NCI-H146 treated with DMSO at 0.1 percent for 48 hours (cell line): ENCODE data around the gene SLC5A7.

Source experiments
- DNase-seq: peaks from one replicate; lab custom pipeline; 2025; ENCODE audit not compliant: unreplicated experiment; lab: John Stamatoyannopoulos, UW

The SLC5A7 gene

DNA sequence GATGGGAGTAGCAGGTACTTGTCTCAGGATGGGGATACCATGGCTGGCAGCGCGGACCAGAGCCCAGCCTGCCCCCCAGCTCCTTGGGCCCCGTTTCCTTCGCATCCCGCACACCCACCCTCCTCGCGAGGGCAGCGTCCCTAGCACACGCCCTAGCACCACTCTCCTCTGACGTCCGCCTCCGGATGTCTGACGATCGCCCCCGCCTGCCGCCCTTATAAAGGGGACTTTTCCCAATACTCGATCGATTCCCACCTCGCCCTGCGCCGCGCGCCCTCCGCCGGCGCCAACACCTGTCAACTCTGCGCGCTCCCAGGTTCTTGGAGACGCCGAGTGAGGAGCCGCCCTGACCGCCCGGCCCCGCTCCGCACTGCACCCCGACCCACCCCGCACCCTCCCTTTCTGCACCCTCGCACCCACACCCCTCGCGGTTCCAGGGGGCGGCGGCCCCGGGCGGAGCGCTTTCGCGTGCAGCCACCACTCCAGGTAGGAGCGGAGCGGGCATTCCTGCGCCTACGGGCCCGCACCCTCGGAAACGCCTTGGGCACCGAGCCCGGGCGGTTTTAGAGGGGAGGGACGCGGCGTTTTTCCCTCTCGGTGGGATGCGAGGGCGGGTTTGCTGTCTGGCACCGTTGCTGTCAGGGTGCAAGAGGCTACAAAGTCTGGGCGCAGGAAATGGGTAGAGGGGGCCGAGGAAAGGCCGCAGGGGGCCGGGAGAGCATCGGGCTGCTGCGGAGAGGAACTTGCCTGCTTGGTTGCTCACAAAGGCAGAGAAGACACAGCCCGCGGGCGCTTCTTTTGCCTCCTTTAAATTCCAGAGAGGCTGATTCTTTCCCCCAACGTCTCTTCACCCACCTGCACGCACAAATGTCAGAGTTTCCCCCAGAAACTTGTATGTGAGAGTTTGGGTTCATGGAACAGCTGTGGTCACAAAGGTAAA is at the start of gene SLC5A7:
SLC5A7 (plus strand) TSS at position 247 of the 940 bp plus-strand sequence. CDS start 1,632 bp downstream, outside the sequence.
- no peak for DNase-seq

DNA sequence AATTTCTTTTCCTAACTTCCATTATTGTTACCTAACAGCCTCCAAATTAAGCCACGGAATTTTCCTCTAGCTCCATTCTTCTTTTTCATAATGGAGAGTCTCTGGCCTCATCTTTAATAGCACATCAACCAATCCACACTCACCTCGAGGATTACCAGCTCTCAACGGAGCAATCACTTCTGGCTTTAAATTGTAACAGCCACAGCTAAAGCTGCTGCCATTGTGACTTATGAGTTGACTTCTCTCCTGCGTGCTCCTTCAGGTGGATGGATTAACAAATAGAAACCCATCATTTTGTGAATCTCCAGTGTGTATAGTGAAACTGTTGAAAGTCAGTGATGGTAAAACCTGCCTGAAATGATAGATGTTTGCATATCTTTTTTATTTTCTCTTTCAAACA is 24.9 kb upstream of the SLC5A7 start:
- no peak for DNase-seq

DNA sequence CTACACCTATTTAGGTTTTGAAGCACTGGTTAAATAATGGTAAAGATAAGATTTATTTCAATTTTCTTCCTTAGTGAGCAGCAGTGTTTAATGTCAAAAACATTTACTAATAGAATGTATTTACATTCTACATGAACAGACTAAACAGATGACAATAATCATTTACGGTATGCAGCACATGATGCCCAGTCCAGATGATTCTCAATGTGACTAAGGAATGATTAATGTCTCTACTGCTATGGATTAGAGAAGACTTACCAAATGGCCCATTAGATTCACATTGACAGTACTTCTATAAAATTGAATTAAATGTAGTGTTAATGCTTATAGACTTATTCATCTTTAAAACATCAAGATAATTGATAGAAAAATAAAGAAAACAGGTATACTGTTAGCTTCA is 22.1 kb upstream of the SLC5A7 start:
- no peak for DNase-seq

DNA sequence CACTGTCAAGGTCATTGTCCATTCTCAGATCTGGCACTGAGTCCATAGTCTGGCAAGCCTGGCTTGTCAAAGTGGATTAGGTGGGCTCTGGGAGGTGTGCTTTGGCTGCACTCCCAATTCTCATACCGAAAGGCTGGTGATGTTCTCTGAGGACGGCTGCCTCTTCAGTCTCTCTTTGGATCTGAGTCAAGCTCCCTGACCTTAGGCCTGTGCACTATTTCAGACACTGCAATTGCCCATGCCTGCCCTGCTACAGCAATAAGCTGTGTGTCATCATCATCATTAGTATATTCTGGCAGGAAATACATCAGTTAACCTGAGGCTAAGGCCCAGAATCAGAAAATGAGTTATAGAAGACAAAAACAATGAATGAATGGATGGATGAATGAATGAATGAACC is 1.6 kb upstream of the SLC5A7 start:
- DNase-seq, result no peak

DNA sequence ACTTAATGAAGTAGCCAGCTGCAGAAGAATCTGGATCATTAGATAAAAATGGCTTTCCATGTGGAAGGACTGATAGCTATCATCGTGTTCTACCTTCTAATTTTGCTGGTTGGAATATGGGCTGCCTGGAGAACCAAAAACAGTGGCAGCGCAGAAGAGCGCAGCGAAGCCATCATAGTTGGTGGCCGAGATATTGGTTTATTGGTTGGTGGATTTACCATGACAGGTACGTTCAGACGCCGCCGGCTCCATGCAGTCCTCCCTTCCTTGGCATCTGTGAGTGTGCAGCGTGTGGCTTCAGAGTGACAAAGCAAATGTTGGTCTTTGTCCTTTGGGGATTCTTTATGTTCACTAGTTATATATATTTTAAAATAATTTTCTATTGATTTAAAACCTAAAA is 1.8 kb downstream of the SLC5A7 start:
- no peak for DNase-seq

DNA sequence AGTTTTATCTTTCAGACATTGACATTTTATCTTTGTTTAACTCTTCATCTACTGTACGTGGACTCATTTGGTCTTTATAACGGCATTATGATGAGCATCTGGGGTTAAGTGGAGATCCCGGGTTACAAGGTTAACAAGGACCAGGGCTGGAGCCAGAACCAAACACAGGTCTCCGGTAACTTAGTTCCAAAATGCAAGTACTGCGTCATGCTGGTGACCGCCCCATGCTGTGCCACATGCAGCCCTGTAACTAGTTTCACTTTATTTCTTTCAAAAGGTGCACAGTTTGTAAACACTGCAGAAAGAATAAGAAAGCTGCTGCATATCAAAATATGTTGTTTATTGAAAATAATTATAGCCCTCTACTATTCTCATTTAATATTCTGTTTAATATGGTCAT is 3.1 kb downstream of the SLC5A7 start:
- DNase-seq, result no peak

DNA sequence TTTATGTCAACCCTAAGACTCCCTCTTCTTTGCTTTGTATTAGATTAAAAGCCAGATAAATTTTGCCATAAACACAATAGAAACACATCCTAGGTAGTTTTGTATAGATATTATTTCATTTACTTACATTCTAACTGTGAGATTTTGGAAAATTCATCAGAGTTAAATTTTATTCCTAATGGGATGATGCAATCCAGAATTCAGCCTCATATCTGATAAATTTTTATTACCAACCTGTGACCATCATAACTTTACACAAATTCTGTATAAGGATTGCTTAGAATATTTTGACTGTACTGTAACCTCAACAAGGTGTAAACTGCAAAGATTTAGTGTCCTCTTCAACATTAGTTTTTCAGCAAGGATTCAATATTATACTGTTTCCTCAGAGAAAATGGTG is 4.4 kb downstream of the SLC5A7 start:
- no peak for DNase-seq

DNA sequence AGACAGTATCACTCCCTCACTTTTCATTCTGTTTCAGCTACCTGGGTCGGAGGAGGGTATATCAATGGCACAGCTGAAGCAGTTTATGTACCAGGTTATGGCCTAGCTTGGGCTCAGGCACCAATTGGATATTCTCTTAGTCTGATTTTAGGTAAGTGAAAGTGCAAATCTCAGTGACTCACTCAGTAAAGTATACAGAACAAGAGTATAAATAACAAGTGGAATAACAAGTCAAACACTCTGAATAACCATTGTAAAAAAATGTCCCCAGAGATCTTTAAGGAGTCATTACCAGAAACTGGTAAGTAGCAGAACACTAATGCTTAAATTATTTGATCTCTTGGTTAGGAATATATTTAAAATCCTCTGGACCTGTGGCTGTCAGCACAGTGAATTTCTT is 5.7 kb downstream of the SLC5A7 start:
- no peak for DNase-seq

DNA sequence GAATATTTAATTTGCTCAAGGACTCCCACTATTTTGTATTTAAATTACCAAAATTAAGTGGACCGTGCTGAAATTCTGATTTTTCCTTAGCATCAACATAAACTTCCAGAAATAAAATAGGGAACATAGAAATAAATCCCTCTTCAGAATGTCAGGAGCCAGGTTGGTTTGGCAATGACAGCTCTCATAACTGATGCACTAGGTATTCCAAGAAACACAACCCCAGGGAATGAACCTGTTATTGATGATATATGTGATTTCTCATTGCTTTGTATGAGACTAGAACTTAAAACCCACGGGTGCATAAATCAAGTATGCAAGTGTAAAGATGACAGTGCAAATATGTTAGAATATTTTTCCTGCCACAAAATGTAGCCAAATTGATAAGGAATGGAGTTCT is 12.8 kb downstream of the SLC5A7 start:
- no peak for DNase-seq

DNA sequence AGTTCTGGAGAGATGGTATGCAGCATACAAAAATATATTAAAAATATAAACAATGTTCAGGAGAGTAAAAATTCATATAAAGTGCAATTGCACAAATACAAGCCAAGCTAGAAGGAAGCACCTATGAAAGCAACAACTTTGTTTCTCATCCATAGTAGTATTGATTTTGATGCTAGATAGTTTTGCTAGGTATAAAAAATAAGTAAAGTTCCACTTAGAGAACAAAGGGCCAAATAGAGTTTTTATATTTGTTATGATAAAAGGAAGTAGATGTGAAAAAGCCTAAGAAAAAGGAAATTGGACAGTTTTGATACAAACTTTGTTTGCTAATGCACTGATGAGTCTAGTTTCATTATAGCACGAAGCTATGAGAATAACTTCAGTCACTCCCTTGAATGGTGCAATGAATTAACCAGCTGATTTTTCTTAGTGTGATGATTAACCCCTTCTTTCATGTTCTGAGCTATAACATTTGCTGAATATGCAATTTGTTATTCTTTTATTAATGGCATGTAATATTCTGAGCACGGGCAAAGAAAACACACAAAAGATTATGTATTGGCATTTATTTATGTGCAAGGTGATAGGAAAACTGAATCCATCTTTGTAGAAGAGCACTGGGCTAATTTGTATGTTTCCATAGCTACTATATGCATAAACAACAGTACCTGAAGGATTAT is 24.7 kb downstream of the SLC5A7 start:
- no peak for DNase-seq

DNA sequence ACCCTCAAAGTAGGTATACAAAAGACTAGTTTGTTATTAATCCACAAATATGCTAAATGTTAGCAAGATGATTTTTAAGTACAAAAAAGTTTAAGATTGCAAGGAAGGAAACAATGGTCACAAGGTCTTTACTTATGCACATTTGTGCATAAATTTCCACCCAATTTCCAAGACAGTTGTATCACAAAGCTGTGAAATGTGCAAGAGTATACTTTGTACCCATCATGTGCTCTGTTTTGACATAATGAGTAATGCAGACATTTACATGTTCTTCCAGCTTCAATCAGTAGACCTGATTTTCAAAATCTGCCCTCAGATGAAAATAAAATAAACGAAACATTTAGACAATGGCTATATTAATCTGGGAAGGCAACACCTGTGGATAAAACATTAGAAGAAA is 27.0 kb downstream of the SLC5A7 start:
- no peak for DNase-seq

DNA sequence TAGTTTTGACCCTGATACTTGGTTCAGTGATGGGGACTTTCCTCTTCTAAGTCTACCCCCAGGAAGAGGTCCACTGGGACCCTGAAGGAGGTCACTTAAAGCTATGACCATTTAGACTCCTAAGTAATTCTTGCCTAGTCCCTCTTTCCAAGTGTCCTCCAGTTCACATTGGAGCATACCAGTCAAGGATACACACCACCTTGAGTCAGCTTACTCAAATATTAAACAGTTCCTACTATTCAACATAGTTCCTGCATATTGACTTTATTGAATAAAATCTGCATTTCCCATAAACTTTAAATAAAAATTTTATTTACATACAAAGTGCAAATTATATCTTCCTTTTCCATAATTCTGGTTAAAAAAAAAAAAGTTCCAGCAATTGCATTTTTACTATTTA is 36.3 kb downstream of the SLC5A7 start:
- DNase-seq, result no peak

DNA sequence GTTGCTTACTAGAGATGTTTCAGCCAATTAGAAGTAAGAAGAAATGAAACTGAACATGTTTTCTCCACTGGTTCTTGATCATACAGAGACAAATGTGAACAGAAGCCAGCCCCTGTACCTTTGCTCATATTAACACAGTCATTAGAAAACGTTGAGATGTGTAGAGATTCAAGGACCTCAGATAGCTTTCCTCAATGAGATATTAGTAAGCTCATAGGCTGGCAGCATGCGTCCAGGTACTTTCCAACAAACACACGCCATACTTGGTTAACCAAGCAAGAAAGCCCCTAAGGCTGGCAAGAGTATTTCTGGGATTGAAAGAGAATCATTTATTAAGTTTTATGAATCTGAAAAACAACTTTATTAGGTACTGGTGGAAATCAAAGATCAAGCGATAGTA is 37.5 kb downstream of the SLC5A7 start:
- no peak for DNase-seq

DNA sequence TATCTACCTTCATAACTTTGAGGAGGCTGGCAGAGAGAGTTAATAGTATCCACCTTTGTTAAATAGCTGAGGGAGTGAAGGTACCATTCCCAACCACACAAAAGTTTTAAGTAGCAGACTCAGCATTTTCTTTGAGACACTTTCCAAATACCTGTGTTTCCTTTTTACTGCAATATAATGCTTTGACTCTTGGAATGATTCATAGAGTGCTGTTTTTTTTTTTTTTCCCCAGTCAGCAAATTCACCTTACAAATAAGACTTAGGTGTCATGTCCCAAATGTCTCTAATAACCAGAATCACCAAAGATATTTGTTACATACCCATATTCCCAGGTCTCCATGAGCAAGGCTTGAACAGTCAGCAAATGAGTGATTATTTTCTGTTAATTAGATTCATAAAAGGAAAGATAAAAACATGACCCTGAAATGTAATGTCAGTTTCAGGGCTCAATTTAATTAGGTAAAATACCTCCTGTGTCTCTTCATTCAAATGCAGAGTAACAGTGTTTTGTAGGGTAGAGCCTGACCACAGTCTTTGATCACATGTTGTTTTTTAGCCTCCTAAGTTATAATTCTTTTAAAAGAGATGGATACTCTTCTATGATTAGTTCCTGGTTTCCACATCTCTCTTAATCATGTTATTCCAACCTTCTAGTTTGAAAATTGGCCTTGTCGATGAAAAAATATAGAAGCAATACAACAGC is 39.9 kb downstream of the SLC5A7 start:
- no peak for DNase-seq

DNA sequence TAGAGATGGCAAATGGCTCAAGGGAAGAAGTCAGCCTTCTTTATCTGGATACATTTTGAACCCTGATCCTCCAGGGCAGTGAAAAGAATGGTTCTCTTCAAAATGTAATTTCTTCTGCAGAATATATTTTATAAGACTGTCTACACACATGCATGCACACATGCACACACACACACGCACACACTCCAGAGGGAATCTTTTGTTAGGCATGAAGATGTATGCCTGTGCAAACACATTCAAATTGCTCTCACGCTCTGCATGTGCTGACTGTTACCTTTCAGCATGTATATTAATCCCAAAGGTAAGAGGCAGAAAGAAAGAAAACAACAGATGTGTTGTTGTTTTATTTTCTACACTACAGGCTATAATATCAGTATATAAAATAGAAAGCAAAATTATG is 43.2 kb downstream of the SLC5A7 start:
- no peak for DNase-seq

DNA sequence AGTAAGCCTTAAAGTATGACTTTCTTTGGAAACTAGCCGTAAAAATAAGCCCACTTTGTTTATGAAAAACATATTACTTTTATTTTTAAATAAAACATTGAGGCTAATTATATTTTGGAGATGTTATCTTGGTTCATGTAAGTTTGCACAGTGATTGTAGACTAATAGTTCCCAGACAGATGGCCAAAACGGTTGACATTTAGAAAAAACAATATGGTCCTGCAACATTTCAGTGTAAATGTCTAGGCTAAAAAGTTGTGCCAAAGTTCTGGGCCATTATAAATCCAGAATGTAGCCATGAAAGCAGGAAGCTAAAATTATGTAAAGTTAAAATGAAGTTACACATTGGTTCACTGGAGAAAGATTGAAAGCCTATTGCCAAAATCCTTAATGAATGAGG is 43.6 kb downstream of the SLC5A7 start:
- DNase-seq, result no peak

DNA sequence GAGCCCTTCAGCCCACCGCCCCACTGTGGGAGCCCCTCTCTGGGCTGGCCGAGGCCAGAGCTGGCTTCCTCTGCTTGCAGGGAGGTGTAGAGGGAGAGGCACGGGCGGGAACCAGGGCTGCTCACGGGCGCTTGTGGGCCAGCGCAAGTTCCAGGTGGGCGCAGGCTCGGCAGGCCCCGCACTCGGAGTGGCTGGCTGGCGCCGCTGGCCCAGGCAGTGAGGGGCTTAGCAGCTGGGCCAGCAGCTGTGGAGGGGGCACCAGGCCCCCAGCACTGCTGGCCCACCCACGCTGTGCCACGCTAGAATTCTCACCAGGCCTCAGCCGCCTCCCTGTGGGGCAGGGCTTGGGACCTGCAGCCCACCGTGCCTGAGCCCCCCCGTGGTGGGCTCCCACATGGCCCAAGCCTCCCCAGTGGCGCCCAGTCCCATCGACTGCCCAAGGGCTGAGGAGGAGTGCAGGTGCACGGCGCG is 45.2 kb downstream of the SLC5A7 start:
- no peak for DNase-seq

DNA sequence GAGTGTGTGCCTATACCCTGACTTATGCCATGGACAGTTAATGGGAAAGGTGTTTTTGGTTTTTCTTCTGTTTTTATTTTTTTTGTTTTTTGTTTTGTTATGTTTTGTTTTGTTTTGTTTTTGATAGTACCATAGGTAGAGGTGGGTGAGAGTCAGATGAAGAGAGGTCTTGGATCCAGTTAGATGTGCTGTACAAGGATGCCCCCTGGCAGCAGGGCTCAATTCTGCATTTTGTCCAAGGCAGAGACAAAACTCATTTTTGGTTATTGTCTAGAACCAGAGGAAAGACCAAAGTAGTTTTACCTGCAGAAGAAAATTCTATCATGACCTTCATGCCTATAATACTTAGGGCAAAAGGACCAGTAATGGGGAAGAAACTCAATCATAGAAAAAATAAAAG is 48.5 kb downstream of the SLC5A7 start:
- no peak for DNase-seq

DNA sequence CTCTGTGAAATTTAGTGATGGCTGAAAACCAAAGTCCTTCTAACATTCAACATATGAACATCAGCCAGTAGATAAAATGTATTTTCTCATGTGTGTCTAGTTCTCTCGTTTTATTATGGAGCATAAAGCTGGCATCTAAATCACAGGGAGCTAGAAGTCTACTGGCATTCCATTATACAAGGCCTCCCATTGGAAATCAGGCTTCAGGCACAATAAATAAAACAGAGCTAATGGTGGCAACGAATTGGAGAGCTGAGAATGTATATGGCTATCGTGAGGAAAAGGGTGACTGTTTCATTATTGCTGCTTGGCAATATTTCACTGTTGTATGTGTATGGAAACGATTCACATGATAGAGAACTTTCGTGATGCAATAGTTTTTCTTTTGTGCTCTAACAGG is 62.4 kb downstream of the SLC5A7 start:
- no peak for DNase-seq

DNA sequence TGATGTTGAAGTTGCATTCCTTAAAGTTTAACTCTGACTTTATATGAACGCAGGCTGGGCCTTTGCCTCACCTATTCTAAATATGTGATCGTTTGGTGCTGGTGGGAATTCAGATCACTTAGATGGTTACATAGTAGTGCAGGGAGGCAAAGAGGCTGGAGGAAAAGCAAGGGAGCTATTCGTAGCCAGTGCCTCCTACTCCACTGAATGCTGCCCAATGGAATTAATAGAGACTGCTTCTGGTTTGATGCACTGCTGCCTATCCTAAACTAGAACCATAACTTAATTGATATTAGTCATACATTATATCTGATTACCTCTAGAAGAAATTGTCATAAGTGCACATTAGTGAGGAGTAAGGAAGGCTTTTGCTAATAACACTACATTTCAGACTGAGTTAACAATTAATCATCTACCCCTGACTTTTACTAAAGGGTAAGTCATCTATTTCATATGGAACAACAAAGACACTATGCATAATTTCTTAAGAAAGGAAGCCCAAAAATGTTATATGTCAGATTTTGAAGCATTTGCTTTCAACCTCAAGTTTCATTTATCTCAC is 72.3 kb downstream of the SLC5A7 start:
- DNase-seq, result no peak

DNA sequence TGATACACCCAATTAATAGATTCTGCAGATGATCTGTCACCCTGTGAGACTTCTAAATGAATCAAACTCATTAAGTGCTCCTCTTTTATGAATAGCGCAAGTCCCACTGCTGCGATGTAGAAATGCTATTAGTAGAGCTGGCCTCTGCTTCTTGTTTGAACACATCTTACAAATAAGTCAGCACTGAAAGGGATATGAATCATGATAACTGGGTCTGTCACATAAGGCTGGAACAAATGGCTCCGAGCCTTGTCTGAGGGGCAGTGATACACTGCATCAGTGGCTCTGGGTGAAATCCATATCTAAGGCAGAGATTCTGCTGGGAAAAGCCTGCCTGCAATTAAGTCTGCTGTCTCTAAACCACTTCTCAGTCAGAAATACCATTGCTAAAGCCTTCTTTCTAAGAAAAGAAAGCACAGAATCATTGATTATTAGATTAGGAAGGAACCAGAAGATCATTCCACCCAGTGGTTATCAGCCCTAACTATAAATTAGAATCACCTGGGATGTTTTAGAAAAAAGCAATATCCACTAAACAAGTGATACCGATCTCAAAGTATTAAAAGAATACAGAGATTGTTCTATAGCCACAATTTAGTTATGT is 75.2 kb downstream of the SLC5A7 start:
- DNase-seq, result no peak
